Endodermal cell (in vitro differentiated cells): ENCODE measurements around the gene IP6K3. TPM values are rescaled to one million over a fixed set of nuclear protein-coding genes. Genes with fewer than 3 reads are reported as not detected.
A peak's percentile ranks its signal among the peaks of the same experiment; 100 is the strongest.

ENCODE experiments used
- DNase-seq: peaks from one replicate; pipeline ENCODE4 v3.0.0-alpha.2; 2017
- H3K27ac ChIP-seq: 2 replicates; pipeline ENCODE4 v1.5.1; 2013; ENCODE audit warnings: mild to moderate bottlenecking, low read depth, low read length, moderate library complexity
- H3K27me3 ChIP-seq: 2 replicates; pipeline ENCODE4 v1.6.1; 2013; ENCODE audit warnings: mild to moderate bottlenecking, low read length, moderate library complexity; ENCODE audit not compliant: insufficient read depth, control insufficient read depth, poor library complexity, severe bottlenecking
- H3K36me3 ChIP-seq: 2 replicates; pipeline ENCODE4 v1.7.0; 2013; ENCODE audit warnings: mild to moderate bottlenecking, low read length, moderate library complexity; ENCODE audit not compliant: control insufficient read depth, insufficient read depth
- H3K4me1 ChIP-seq: one replicate; pipeline ENCODE4 v1.7.0; 2013; ENCODE audit warnings: low read length; ENCODE audit not compliant: control insufficient read depth, insufficient read depth
- H3K4me3 ChIP-seq: 2 replicates; pipeline ENCODE4 v1.5.1; 2013; ENCODE audit warnings: mild to moderate bottlenecking, low read length, moderate library complexity
- H3K9ac ChIP-seq: 2 replicates; pipeline ENCODE4 v1.6.1; 2013; ENCODE audit warnings: mild to moderate bottlenecking, low read length, moderate library complexity; ENCODE audit not compliant: poor library complexity, severe bottlenecking; ENCODE audit errors: extremely low read depth
- H3K9me3 ChIP-seq: 2 replicates; pipeline ENCODE4 v1.6.1; 2013; ENCODE audit warnings: mild to moderate bottlenecking, low read length, moderate library complexity; ENCODE audit not compliant: control insufficient read depth
- H3K27ac Mint-ChIP-seq: 2 replicates; pipeline ENCODE4 v1.8.0; 2020; ENCODE audit warnings: mixed read lengths
- H3K27me3 Mint-ChIP-seq: 2 replicates; pipeline ENCODE4 v1.8.0; 2021; ENCODE audit warnings: mild to moderate bottlenecking, mixed read lengths; ENCODE audit not compliant: insufficient read depth
- H3K36me3 Mint-ChIP-seq: 2 replicates; pipeline ENCODE4 v1.8.0; 2020; ENCODE audit warnings: low read depth, mixed read lengths
- H3K4me1 Mint-ChIP-seq: 2 replicates; pipeline ENCODE4 v1.8.0; 2020; ENCODE audit warnings: mixed read lengths
- H3K4me3 Mint-ChIP-seq: 2 replicates; pipeline ENCODE4 v1.8.0; 2020; ENCODE audit warnings: mild to moderate bottlenecking, moderate library complexity, mixed read lengths
- H3K9me3 Mint-ChIP-seq: 2 replicates; pipeline ENCODE4 v1.8.0; 2020; ENCODE audit warnings: mild to moderate bottlenecking, mixed read lengths
- CTCF ChIP-seq: fragments of 200-600 bp; sonication (generic); conservative IDR thresholded peaks from 2 replicates; pipeline ENCODE4 v1.5.0; 2021; ENCODE audit warnings: antibody characterized with exemption, mild to moderate bottlenecking
- WGBS, 2 experiments: methylation state at CpG; one replicate each; pipeline versions ENCODE4 v1.1.5 to v1.1.7; 2013; ENCODE audit warnings: missing lambda C conversion rate in 2 of 2, mixed read lengths in 1 of 2; ENCODE audit not compliant: insufficient coverage in 1 of 2, insufficient read length in 1 of 2; 5-methylcytosine and 5-hydroxymethylcytosine counted together
- total RNA-seq, 2 donors: library from RNA; stranded (reverse); fragmentation: NEBNext Ultra II Directional in 1 of 2; extraction: Animal tissue kit (Norgen Biotek cat#: 25700) in 1 of 2; gene quantifications; 2 replicates in 1 of 2; 3 replicates in 1 of 2; pipeline ENCODE4 v1.2.1, GENCODE V29; 2021

The IP6K3 gene
- total RNA-seq, 2 donors from 2014 or later = not detected

- H3K9ac ChIP-seq = no peak overlapping the region
- H3K4me3 ChIP-seq = no peak overlapping the region
- no peak overlapping the region for H3K27ac Mint-ChIP-seq
- no peak for DNase-seq
- H3K4me1 ChIP-seq = no peaks in the 10 kb centered on the region
- peaks cover 2% of the 10 kb centered on the region for H3K4me1 Mint-ChIP-seq
- H3K36me3 Mint-ChIP-seq = peaks cover 38% of the 10 kb centered on the region
- H3K36me3 ChIP-seq = peaks cover 44% of the 10 kb centered on the region
- H3K27ac ChIP-seq = no peak overlapping the region
- no peaks in the 10 kb centered on the region for H3K9me3 ChIP-seq
- 90 to 92% methylated on average over 10 to 11 of the region's 11 CpGs for WGBS, 2 experiments
- no peak overlapping the region for H3K4me3 Mint-ChIP-seq
- H3K9me3 Mint-ChIP-seq = no peaks in the 10 kb centered on the region
- no peaks in the 10 kb centered on the region for H3K27me3 ChIP-seq
- H3K27me3 Mint-ChIP-seq = no peaks in the 10 kb centered on the region
- no peak for TF ChIP-seq CTCF
Observed at GRCh38 chr6:33704215-33705066, 42.3 kb downstream of the IP6K3 start.

GRCh38 chr6:33702345-33702977, 44.2 kb downstream of the IP6K3 start:
- Mint-ChIP-seq H3K4me1 (peaks cover 2% of the 10 kb centered on the region), H3K27me3 (no peaks in the 10 kb centered on the region), H3K9me3 (no peaks in the 10 kb centered on the region), H3K36me3 (peaks cover 33% of the 10 kb centered on the region), H3K4me3 (no peak overlapping the region), H3K27ac (no peak overlapping the region)
- Histone ChIP-seq H3K9me3 (no peaks in the 10 kb centered on the region), H3K36me3 (peaks cover 43% of the 10 kb centered on the region), H3K27ac (no peak overlapping the region), H3K4me1 (no peaks in the 10 kb centered on the region), H3K27me3 (no peaks in the 10 kb centered on the region), H3K4me3 (no peak overlapping the region), H3K9ac (no peak overlapping the region)
- TF ChIP-seq CTCF = peak; percentile 75
- 80 to 91% methylated on average over 1 of the region's 1 CpG for WGBS, 2 experiments
- DNase-seq = peak; percentile 81

DNA sequence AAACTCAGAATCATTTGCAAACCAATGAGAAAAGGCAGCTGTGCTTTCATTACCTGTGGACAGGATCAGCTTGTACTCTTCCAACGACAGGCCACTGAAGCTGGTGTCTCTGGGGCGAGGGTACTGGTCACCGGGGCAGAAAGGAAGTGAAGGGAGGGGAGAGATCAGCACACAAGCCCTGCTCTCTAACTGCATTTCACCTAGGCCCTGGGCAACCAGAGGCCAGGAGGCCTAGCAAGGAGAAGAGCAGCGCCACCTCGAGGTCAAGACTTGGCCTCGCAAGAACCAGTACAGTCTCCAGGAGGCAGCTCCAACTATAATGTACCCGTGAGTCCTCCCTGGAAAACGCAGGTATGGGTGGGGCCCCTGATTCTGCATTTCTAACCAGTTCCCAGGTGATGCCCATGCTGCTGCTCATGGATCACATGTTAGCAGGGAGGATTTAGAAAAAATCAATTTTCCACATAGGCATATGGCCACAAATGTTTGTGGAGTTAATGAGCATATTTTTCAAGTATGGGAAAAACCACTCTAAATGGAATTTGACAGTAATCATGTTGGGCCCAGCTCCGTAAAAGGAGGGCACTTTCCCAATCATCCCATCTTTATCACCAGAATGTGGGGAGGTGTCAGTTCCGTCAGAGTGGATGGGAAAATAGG, 46.2 kb downstream of the IP6K3 start:
- peak overlapping the region; percentile 59 for H3K27ac Mint-ChIP-seq
- Histone ChIP-seq H3K9me3 (no peaks in the 10 kb centered on the region), H3K27ac (no peak overlapping the region), H3K36me3 (peaks cover 43% of the 10 kb centered on the region), H3K4me1 (no peaks in the 10 kb centered on the region), H3K4me3 (no peak overlapping the region), H3K27me3 (no peaks in the 10 kb centered on the region), H3K9ac (no peak overlapping the region)
- H3K4me1 Mint-ChIP-seq = peaks cover 2% of the 10 kb centered on the region
- H3K9me3 Mint-ChIP-seq = no peaks in the 10 kb centered on the region
- WGBS, 2 experiments = 42 to 65% methylated on average over 2 to 10 of the region's 10 CpGs
- peaks cover 36% of the 10 kb centered on the region for H3K36me3 Mint-ChIP-seq
- no peak overlapping the region for H3K4me3 Mint-ChIP-seq
- TF ChIP-seq CTCF = peak; percentile 93
- no peaks in the 10 kb centered on the region for H3K27me3 Mint-ChIP-seq
- peak; percentile 96 for DNase-seq
